ENCODE data around the gene LARP4. TPM values are rescaled to one million over a fixed set of nuclear protein-coding genes. Genes with fewer than 3 reads are reported as not detected.
A peak's percentile ranks its signal among the peaks of the same experiment; 100 is the strongest.
"Not testable (repeated sequence)": the region's sequence is repeated elsewhere in the genome, so short reads cannot be mapped to it uniquely, and the experiment has no call there.

The LARP4 gene
- total RNA-seq, 1 donor from 2014 or later = 38.9 TPM

DNA sequence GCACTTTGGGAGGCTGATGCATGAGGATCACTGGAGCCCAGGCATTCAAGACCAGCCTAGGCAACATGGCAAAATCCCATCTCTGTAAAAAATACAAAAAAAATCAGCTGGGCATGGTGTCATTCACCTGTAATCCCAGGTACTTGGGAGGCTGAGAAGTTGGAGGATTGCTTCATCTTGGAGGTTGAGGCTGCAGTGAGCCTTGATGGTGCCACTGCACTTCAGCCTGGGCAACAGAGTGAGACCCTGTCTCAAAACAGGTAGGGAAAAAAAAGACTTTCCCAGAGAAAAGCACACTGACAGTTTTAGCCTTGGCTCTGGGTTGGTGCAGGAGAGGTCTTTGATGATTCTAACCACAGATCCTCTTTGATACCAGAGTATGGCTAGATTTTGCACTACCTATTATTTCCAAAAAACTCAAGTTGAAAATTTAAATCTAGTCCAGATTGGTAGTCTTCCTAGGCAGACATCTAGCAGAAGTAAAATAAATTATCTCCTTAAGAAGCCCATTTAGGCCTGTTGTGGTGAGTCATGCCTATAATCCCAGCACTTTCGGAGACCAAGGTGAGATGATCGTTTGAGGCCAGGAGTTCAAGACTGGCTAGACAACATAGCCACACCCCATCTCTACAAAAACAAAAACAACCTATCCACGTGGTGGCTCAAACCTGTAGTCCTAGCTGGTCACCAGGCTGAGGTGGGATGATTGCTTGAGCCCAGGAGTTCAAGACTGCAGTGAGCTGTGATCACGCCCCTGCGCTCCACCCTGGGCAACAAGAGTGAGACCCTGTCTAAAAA, 18.6 kb downstream of the LARP4 start:
- Mint-ChIP-seq H3K9me3 (ENCODE audit: low read depth) (no peaks in the 10 kb centered on the region), H3K27me3 (ENCODE audit: low read depth) (no peaks in the 10 kb centered on the region)

DNA sequence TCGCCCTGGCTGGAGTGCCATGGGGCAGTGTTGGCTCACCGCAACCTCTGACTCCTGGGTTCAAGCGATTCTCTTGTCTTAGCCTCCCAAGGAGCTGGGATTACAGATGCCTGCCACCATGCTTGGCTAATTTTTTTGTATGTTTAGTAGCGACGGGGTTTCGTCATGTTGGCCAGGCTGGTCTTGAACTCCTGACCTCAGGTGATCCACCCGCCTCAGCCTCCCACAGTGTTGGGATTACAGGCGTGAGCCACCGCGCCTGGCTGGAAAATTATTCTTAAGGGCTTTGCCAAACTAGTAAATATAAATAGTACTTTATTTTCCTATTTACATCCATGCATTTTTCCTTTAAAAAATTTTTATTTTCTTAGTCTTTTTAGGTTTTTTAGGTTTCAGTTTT, 22.2 kb downstream of the LARP4 start:
- H3K27me3 Mint-ChIP-seq (ENCODE audit: low read depth); H3K4me3 Mint-ChIP-seq (ENCODE audit: unreplicated experiment); H3K27ac Mint-ChIP-seq (ENCODE audit: unreplicated experiment); H3K36me3 Mint-ChIP-seq (ENCODE audit: low read depth); H3K9me3 Mint-ChIP-seq (ENCODE audit: low read depth); DNase-seq (ENCODE audit: low spot score): not testable (repeated sequence)
- peaks cover 14% of the 10 kb centered on the region for H3K4me1 Mint-ChIP-seq (ENCODE audit: low read depth)

More for the DNA sequence above, 18.6 kb downstream of the LARP4 start:
- Mint-ChIP-seq H3K4me1 (ENCODE audit: low read depth) (no peaks in the 10 kb centered on the region), H3K27ac (ENCODE audit: unreplicated experiment) (no peak overlapping the region), H3K4me3 (ENCODE audit: unreplicated experiment) (no peak overlapping the region), H3K36me3 (ENCODE audit: low read depth) (peaks cover 1% of the 10 kb centered on the region)
- TF ChIP-seq, protein P1, sequence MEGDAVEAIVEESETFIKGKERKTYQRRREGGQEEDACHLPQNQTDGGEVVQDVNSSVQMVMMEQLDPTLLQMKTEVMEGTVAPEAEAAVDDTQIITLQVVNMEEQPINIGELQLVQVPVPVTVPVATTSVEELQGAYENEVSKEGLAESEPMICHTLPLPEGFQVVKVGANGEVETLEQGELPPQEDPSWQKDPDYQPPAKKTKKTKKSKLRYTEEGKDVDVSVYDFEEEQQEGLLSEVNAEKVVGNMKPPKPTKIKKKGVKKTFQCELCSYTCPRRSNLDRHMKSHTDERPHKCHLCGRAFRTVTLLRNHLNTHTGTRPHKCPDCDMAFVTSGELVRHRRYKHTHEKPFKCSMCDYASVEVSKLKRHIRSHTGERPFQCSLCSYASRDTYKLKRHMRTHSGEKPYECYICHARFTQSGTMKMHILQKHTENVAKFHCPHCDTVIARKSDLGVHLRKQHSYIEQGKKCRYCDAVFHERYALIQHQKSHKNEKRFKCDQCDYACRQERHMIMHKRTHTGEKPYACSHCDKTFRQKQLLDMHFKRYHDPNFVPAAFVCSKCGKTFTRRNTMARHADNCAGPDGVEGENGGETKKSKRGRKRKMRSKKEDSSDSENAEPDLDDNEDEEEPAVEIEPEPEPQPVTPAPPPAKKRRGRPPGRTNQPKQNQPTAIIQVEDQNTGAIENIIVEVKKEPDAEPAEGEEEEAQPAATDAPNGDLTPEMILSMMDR (IDR thresholded peaks at IDR 0.05) = no peak
- DNase-seq (ENCODE audit: low spot score) = no peak

DNA sequence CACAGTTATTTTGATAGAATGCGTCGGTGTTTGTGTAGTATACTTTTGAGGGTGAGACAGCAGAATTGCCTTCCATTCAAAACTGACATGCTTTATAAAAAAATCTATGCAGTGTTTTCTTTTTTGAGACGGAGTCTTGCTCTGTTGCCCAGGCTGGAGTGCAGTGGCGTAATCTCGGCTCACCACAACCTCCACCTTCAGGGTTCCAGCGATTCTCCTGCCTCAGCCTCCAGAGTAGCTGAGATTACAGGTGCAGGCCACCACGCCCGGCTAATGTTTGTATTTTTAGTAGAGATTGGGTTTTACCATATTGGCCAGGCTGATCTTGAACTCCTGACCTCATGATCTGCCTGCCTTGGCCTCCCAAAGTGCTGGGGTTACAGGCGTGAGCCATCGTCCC, 22.7 kb downstream of the LARP4 start:
- not testable (repeated sequence) for H3K4me3 Mint-ChIP-seq (ENCODE audit: unreplicated experiment); H3K27me3 Mint-ChIP-seq (ENCODE audit: low read depth); DNase-seq (ENCODE audit: low spot score); H3K27ac Mint-ChIP-seq (ENCODE audit: unreplicated experiment); H3K36me3 Mint-ChIP-seq (ENCODE audit: low read depth); H3K9me3 Mint-ChIP-seq (ENCODE audit: low read depth)
- H3K4me1 Mint-ChIP-seq (ENCODE audit: low read depth) = peaks cover 14% of the 10 kb centered on the region

DNA sequence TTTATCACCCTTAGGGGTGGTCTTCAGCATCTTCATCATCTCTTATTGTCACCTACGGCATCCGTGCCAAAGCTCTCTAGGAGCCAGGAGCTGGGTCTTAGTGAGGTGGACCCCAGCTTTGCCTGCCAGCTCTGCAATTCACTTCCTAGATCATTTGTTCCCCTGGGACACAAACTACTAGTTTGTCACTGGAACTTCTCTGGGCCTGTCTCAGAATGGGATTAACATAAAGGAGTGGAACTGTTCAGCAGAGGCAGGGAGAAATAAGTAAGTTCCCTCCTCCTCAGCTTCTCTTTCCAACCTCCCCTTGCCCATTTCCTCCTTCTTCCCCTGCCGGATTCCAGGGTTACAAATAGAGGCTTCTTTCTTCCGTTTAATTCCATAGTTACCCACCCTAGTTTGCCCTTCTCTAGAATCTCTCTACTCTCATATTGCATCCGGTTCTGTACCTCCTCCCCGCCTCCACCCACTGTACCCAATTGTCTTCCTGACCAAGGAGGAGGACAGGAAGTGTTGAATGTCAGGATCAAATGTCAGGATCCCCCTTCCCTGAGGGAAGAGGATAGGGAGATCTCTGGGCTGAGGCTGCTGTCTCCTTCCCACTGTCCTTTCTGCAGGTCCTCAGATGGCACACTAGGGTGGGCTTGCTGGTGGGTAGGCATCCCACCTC, 25.0 kb downstream of the LARP4 start:
- H3K4me1 Mint-ChIP-seq (ENCODE audit: low read depth) = peaks cover 14% of the 10 kb centered on the region
- H3K27me3 Mint-ChIP-seq (ENCODE audit: low read depth) = no peaks in the 10 kb centered on the region
- H3K9me3 Mint-ChIP-seq (ENCODE audit: low read depth) = no peaks in the 10 kb centered on the region
- no peak overlapping the region for H3K4me3 Mint-ChIP-seq (ENCODE audit: unreplicated experiment)
- peaks cover 5% of the 10 kb centered on the region for H3K36me3 Mint-ChIP-seq (ENCODE audit: low read depth)
- TF ChIP-seq, protein P1 (IDR thresholded peaks at IDR 0.05) = no peak
- H3K27ac Mint-ChIP-seq (ENCODE audit: unreplicated experiment) = peak overlapping the region; percentile 24
- DNase-seq (ENCODE audit: low spot score) = no peak

DNA sequence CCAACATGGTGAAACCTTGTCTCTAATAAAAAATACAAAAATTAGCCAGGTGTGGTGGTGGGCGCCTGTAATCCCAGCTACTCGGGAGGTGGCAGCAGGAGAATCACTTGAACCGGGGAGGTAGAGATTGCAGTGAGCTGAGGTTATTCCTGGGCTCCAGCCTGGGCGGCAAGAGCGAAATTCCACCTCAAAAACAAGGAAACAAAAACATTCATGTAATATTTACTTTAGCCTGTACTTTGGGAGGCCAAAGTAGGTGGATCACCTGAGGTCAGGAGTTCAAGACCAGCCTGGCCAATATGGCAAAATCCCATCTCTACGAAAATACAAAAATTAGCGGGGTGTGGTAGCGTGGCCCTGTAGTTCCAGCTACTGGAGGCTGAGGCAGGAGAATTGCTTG, 31.0 kb downstream of the LARP4 start:
- H3K9me3 Mint-ChIP-seq (ENCODE audit: low read depth); H3K4me3 Mint-ChIP-seq (ENCODE audit: unreplicated experiment); H3K27ac Mint-ChIP-seq (ENCODE audit: unreplicated experiment); H3K27me3 Mint-ChIP-seq (ENCODE audit: low read depth); H3K4me1 Mint-ChIP-seq (ENCODE audit: low read depth); DNase-seq (ENCODE audit: low spot score): not testable (repeated sequence)
- peaks cover 24% of the 10 kb centered on the region for H3K36me3 Mint-ChIP-seq (ENCODE audit: low read depth)

DNA sequence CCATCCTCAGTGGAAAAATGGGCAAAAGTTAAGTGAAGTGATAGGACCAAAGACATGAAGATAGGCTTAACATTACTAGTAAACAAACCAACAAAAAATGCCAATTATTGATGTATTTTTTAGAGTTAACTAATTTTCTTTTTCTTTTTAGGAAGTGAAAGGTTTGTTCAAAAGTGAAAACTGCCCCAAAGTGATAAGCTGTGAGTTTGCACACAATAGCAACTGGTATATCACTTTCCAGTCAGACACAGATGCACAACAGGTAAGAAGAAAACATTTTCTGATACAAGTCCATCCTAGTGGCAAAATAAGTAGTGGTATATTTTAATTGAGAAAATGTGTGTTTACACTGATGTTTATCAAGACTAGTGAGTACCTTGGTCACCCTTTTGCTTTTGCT, 39.6 kb downstream of the LARP4 start:
- Mint-ChIP-seq H3K27ac (ENCODE audit: unreplicated experiment) (no peak overlapping the region), H3K4me1 (ENCODE audit: low read depth) (peaks cover 7% of the 10 kb centered on the region), H3K4me3 (ENCODE audit: unreplicated experiment) (no peak overlapping the region), H3K9me3 (ENCODE audit: low read depth) (no peaks in the 10 kb centered on the region), H3K36me3 (ENCODE audit: low read depth) (peaks cover 37% of the 10 kb centered on the region), H3K27me3 (ENCODE audit: low read depth) (no peaks in the 10 kb centered on the region)
- no peak for DNase-seq (ENCODE audit: low spot score)
- TF ChIP-seq, protein P1 (IDR thresholded peaks at IDR 0.05) = no peak

Measured in chondrocyte (in vitro differentiated cells).